HEK293 (cell line): ENCODE data around the gene LPCAT2.

ENCODE experiments used
- CTCF ChIA-PET: fragments of 350-600 bp; formaldehyde crosslinking; extraction: SDS; loops from one replicate; lab custom pipeline; 2021; ENCODE audit warnings: antibody characterized with exemption; lab: Yijun Ruan, JAX
- POLR2A ChIA-PET: fragments of 300-600 bp; formaldehyde crosslinking; extraction: SDS; loops from one replicate; lab custom pipeline; 2020; ENCODE audit warnings: antibody characterized with exemption, inconsistent platforms; lab: Yijun Ruan, JAX
- H3K27ac ChIP-seq: fragments of 200-500 bp; sonication (Bioruptor generic); 2 replicates; pipeline ENCODE4 v1.5.1; 2014; ENCODE audit warnings: low read depth, low read length, control low read depth, inconsistent platforms; ENCODE audit errors: extremely low read depth
- H3K36me3 ChIP-seq, 2 experiments: fragments of 200-500 bp in 1 of 2; sonication (Bioruptor generic) in 1 of 2; 1 replicate in 1 of 2; 2 replicates in 1 of 2; pipeline ENCODE4 v1.5.1; 2014 to 2017; ENCODE audit warnings: inconsistent platforms in 2 of 2, low read length in 2 of 2; ENCODE audit not compliant: control insufficient read depth in 2 of 2, insufficient read depth in 1 of 2
- H3K4me1 ChIP-seq: fragments of 200-500 bp; sonication (Bioruptor generic); 2 replicates; pipeline ENCODE4 v1.5.1; 2014; ENCODE audit warnings: mild to moderate bottlenecking, low read length, inconsistent platforms; ENCODE audit not compliant: control insufficient read depth, insufficient read depth
- H3K4me3 ChIP-seq: 2 replicates; pipeline ENCODE4 v1.5.1; 2011; ENCODE audit warnings: low read depth, mild to moderate bottlenecking, control low read depth, low read length, moderate library complexity
- H3K9me3 ChIP-seq: fragments of 200-500 bp; sonication (Bioruptor generic); 2 replicates; pipeline ENCODE4 v1.5.1; 2014; ENCODE audit warnings: low read depth, low read length, inconsistent platforms; ENCODE audit not compliant: control insufficient read depth, insufficient read depth
- GLIS1 ChIP-seq: fragments of 450-650 bp; formaldehyde crosslinking; IDR thresholded peaks from 2 replicates; pipeline ENCODE4 v1.5.1; 2016; ENCODE audit warnings: missing biosample characterization, missing genetic modification characterization
- INSM2 ChIP-seq: fragments of 450-650 bp; formaldehyde crosslinking; IDR thresholded peaks from 2 replicates; pipeline ENCODE4 v1.5.1; 2016; ENCODE audit warnings: missing biosample characterization, missing genetic modification characterization
- KLF1 ChIP-seq: fragments of 450-650 bp; formaldehyde crosslinking; IDR thresholded peaks from 2 replicates; pipeline ENCODE4 v1.5.1; 2016; ENCODE audit warnings: missing biosample characterization, missing genetic modification characterization
- ZBTB44 ChIP-seq: fragments of 450-650 bp; IDR thresholded peaks from 2 replicates; pipeline ENCODE4 v1.5.1; 2018; ENCODE audit warnings: missing biosample characterization, mild to moderate bottlenecking, missing genetic modification characterization
- ZBTB8A ChIP-seq: fragments of 450-650 bp; formaldehyde crosslinking; IDR thresholded peaks from 2 replicates; pipeline ENCODE4 v1.5.1; 2016; ENCODE audit warnings: missing biosample characterization, missing genetic modification characterization
- ZNF114 ChIP-seq: fragments of 450-650 bp; formaldehyde crosslinking; IDR thresholded peaks from 2 replicates; pipeline ENCODE4 v1.5.0; 2017; ENCODE audit warnings: missing biosample characterization, missing genetic modification characterization
- ZNF280D ChIP-seq: fragments of 450-650 bp; formaldehyde crosslinking; IDR thresholded peaks from 2 replicates; pipeline ENCODE4 v1.5.1; 2016; ENCODE audit warnings: missing biosample characterization, missing genetic modification characterization
- ZNF561 ChIP-seq: fragments of 450-650 bp; IDR thresholded peaks from 2 replicates; pipeline ENCODE4 v1.5.1; 2018; ENCODE audit warnings: missing biosample characterization, missing genetic modification characterization, borderline replicate concordance
- ZNF664 ChIP-seq: fragments of 450-650 bp; formaldehyde crosslinking; IDR thresholded peaks from 2 replicates; pipeline ENCODE4 v1.5.1; 2016; ENCODE audit warnings: missing biosample characterization, missing genetic modification characterization
- ZNF701 ChIP-seq: fragments of 450-650 bp; formaldehyde crosslinking; IDR thresholded peaks from 2 replicates; pipeline ENCODE4 v1.5.1; 2016; ENCODE audit warnings: missing biosample characterization, missing genetic modification characterization
- ZSCAN4 ChIP-seq: fragments of 450-650 bp; formaldehyde crosslinking; IDR thresholded peaks from 2 replicates; pipeline ENCODE4 v1.5.1; 2017; ENCODE audit warnings: missing biosample characterization, missing genetic modification characterization
- TF ChIP-seq, protein P1 (sequence below): fragments of 450-650 bp; formaldehyde crosslinking; IDR thresholded peaks from 2 replicates; pipeline ENCODE4 v1.5.1; 2017; ENCODE audit warnings: missing biosample characterization, mild to moderate bottlenecking, missing genetic modification characterization, moderate library complexity
- TF ChIP-seq, protein P2 (sequence below): fragments of 450-650 bp; formaldehyde crosslinking; IDR thresholded peaks from 2 replicates; pipeline ENCODE4 v1.5.1; 2016; ENCODE audit warnings: missing biosample characterization, missing genetic modification characterization
- TF ChIP-seq, protein P3 (sequence below): fragments of 450-650 bp; formaldehyde crosslinking; IDR thresholded peaks from 2 replicates; pipeline ENCODE4 v1.5.1; 2016; ENCODE audit warnings: missing biosample characterization, missing genetic modification characterization, low read depth

LPCAT2 gene

GRCh38 chr16:55496509-55497145, 12.2 kb upstream of the LPCAT2 start:
- H3K27ac ChIP-seq = no peak overlapping the region
- H3K9me3 ChIP-seq = no peaks in the 10 kb centered on the region
- TF ChIP-seq GLIS1 (tag by site-specific recombination) = peak; percentile 67
- TF ChIP-seq KLF1 = no peak
- TF ChIP-seq, all 188 proteins: peak for 1
- Histone ChIP-seq H3K4me3 (no peak overlapping the region), H3K4me1 (peaks cover 17% of the 10 kb centered on the region), H3K36me3 (peaks cover 0 to 36% of the 10 kb centered on the region in 2 experiments; a peak in 1 of 3 replicates)
- ChIA-PET POLR2A (no interaction called here), CTCF (interaction anchor here (1.0 to 5.5 kb wide), 3 partner anchors 31 to 206 kb away, joined by 3 to 30 read pairs (median 21); no protein-coding TSS in a partner anchor)

DNA sequence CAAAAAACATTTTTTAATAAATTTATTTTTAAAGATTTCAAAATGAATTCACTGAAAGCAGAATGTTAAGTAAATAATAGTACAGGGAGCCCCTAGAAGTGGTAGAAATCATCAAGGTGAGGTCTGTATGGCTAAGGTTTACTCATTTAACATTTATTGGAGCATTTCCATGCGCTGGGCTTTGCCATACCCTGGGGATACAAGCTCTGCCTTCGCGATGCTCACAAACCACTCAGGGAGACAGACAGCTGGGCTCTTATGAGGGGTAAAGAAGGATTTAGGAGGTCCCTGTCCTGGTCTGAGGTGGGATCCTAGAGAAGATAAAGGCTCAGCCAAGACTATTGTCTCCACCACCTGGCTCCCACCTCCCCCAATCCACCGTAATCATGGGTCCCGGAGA, 11.3 kb upstream of the LPCAT2 start:
- TF ChIP-seq ZNF280D (no peak), ZNF561 (tag by site-specific recombination) (no peak), ZNF664 (tag by site-specific recombination) (no peak), ZNF114 (tag by site-specific recombination) (no peak)
- TF ChIP-seq, protein P1, sequence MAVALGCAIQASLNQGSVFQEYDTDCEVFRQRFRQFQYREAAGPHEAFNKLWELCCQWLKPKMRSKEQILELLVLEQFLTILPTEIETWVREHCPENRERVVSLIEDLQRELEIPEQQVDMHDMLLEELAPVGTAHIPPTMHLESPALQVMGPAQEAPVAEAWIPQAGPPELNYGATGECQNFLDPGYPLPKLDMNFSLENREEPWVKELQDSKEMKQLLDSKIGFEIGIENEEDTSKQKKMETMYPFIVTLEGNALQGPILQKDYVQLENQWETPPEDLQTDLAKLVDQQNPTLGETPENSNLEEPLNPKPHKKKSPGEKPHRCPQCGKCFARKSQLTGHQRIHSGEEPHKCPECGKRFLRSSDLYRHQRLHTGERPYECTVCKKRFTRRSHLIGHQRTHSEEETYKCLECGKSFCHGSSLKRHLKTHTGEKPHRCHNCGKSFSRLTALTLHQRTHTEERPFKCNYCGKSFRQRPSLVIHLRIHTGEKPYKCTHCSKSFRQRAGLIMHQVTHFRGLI (tag by site-specific recombination) = 0 out of 2 replicates have a peak, but pooled peaks have one; percentile 20
- TF ChIP-seq, protein P2, sequence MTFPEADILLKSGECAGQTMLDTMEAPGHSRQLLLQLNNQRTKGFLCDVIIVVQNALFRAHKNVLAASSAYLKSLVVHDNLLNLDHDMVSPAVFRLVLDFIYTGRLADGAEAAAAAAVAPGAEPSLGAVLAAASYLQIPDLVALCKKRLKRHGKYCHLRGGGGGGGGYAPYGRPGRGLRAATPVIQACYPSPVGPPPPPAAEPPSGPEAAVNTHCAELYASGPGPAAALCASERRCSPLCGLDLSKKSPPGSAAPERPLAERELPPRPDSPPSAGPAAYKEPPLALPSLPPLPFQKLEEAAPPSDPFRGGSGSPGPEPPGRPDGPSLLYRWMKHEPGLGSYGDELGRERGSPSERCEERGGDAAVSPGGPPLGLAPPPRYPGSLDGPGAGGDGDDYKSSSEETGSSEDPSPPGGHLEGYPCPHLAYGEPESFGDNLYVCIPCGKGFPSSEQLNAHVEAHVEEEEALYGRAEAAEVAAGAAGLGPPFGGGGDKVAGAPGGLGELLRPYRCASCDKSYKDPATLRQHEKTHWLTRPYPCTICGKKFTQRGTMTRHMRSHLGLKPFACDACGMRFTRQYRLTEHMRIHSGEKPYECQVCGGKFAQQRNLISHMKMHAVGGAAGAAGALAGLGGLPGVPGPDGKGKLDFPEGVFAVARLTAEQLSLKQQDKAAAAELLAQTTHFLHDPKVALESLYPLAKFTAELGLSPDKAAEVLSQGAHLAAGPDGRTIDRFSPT (tag by site-specific recombination) = no peak
- TF ChIP-seq, all 188 proteins: peak for 1
- H3K9me3 ChIP-seq = no peaks in the 10 kb centered on the region
- ChIA-PET POLR2A (no interaction called here), CTCF (interaction anchor here (5.5 kb wide), 1 partner anchor 32 kb away, joined by 30 read pairs; no protein-coding TSS in a partner anchor)
- H3K4me1 ChIP-seq = peaks cover 20% of the 10 kb centered on the region
- H3K36me3 ChIP-seq = peaks cover 0 to 35% of the 10 kb centered on the region in 2 experiments; a peak in 1 of 3 replicates
- H3K27ac ChIP-seq = no peak overlapping the region
- no peak overlapping the region for H3K4me3 ChIP-seq

DNA sequence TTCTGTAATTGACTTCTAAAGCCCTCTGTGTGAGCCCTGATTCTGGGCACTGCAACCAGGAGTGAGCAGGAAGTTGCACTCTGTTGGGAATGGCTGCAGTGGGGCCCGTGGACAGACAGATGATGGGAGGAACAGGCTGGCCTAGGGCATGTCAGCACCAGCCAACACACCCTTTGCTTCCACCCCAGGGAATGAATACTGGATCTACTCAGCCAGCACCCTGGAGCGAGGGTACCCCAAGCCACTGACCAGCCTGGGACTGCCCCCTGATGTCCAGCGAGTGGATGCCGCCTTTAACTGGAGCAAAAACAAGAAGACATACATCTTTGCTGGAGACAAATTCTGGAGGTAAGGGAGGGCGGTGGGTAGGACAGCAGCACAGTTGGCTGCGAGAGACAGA, 10.8 kb upstream of the LPCAT2 start:
- peaks cover 20% of the 10 kb centered on the region for H3K4me1 ChIP-seq
- no peak overlapping the region for H3K4me3 ChIP-seq
- peaks cover 0 to 31% of the 10 kb centered on the region in 2 experiments; a peak in 1 of 3 replicates for H3K36me3 ChIP-seq
- H3K9me3 ChIP-seq = no peaks in the 10 kb centered on the region
- POLR2A ChIA-PET = no interaction called here
- H3K27ac ChIP-seq = no peak overlapping the region
- CTCF ChIA-PET = no interaction called here
- no peak for TF ChIP-seq ZSCAN4 (tag by site-specific recombination)
- no peak for TF ChIP-seq ZBTB8A (tag by site-specific recombination)
- TF ChIP-seq INSM2 = no peak
- no peak for TF ChIP-seq ZNF701 (tag by site-specific recombination)
- TF ChIP-seq, protein P3, sequence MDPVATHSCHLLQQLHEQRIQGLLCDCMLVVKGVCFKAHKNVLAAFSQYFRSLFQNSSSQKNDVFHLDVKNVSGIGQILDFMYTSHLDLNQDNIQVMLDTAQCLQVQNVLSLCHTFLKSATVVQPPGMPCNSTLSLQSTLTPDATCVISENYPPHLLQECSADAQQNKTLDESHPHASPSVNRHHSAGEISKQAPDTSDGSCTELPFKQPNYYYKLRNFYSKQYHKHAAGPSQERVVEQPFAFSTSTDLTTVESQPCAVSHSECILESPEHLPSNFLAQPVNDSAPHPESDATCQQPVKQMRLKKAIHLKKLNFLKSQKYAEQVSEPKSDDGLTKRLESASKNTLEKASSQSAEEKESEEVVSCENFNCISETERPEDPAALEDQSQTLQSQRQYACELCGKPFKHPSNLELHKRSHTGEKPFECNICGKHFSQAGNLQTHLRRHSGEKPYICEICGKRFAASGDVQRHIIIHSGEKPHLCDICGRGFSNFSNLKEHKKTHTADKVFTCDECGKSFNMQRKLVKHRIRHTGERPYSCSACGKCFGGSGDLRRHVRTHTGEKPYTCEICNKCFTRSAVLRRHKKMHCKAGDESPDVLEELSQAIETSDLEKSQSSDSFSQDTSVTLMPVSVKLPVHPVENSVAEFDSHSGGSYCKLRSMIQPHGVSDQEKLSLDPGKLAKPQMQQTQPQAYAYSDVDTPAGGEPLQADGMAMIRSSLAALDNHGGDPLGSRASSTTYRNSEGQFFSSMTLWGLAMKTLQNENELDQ = no peak
- no peak for TF ChIP-seq ZBTB44 (tag by site-specific recombination)
